A673 (cell line): ENCODE results near the gene BRSK1. TPM values are rescaled to one million over a fixed set of nuclear protein-coding genes. Genes with fewer than 3 reads are reported as not detected.

Experiments used
- BruUV-seq: library from RNA; stranded (reverse); fragments of 400-500 nt; replicated peaks from 2 replicates; lab custom pipeline; 2021; lab: Mats Ljungman, UMichigan
- CTCF ChIA-PET: fragments of 300-600 bp; sonication (Branson Sonifier 250); formaldehyde crosslinking; loops from one replicate; lab custom pipeline; 2022; ENCODE audit warnings: antibody characterized with exemption; lab: Charles Lee
- POLR2A ChIA-PET: fragments of 300-600 bp; sonication (Branson Sonifier 250); formaldehyde crosslinking; loops from one replicate; lab custom pipeline; 2022; ENCODE audit warnings: antibody characterized with exemption; ENCODE audit not compliant: low non-redundant PET; lab: Charles Lee
- DNase-seq: peaks from one replicate; pipeline ENCODE4 v3.0.0-alpha.2; 2015; ENCODE audit warnings: low spot score
- H3K27ac ChIP-seq: fragments of 200-600 bp; sonication (generic); 2 replicates; pipeline ENCODE4 v1.5.1; 2016; ENCODE audit warnings: mixed run types, low read depth, mild to moderate bottlenecking, mixed read lengths, antibody characterized with exemption, low read length; ENCODE audit not compliant: poor library complexity, severe bottlenecking
- H3K27me3 ChIP-seq: fragments of 200-600 bp; sonication (generic); replicated peaks from 2 replicates; pipeline ENCODE4 v1.6.1; 2017; ENCODE audit warnings: mixed run types, low read depth, mild to moderate bottlenecking, mixed read lengths, antibody characterized with exemption, low read length; ENCODE audit not compliant: insufficient read depth, poor library complexity
- H3K36me3 ChIP-seq: fragments of 200-600 bp; sonication (generic); 2 replicates; pipeline ENCODE4 v1.6.1; 2016; ENCODE audit warnings: mixed run types, mild to moderate bottlenecking, mixed read lengths, antibody characterized with exemption, low read length; ENCODE audit not compliant: insufficient read depth, poor library complexity, severe bottlenecking
- H3K4me1 ChIP-seq: fragments of 200-600 bp; sonication (generic); 2 replicates; pipeline ENCODE4 v1.6.1; 2017; ENCODE audit warnings: mixed run types, mild to moderate bottlenecking, mixed read lengths, antibody characterized with exemption, low read length; ENCODE audit not compliant: insufficient read depth, poor library complexity, severe bottlenecking
- H3K4me3 ChIP-seq: fragments of 200-600 bp; sonication (generic); 2 replicates; pipeline ENCODE4 v1.5.1; 2016; ENCODE audit warnings: low read depth, mixed run types, mild to moderate bottlenecking, mixed read lengths, low read length; ENCODE audit not compliant: poor library complexity, severe bottlenecking
- H3K9me3 ChIP-seq: fragments of 200-600 bp; sonication (generic); 2 replicates; pipeline ENCODE4 v1.6.1; 2016; ENCODE audit warnings: mixed run types, low read depth, mild to moderate bottlenecking, mixed read lengths, antibody characterized with exemption, low read length; ENCODE audit not compliant: poor library complexity, severe bottlenecking
- EZH2 ChIP-seq: fragments of 200-600 bp; sonication (generic); IDR thresholded peaks from 2 replicates; pipeline ENCODE4 v1.6.1; 2017; ENCODE audit warnings: borderline replicate concordance, low read depth, mild to moderate bottlenecking, mixed read lengths, antibody characterized with exemption, low read length; ENCODE audit not compliant: poor library complexity, severe bottlenecking
- intact Hi-C: fragments of 100-400 bp; cut with micrococcal nuclease; formaldehyde crosslinking; loops from one replicate; pipeline ENCODE4 v1.10.0; 2022; ENCODE audit not compliant: unreplicated experiment
- total RNA-seq: library from RNA; stranded (reverse); gene quantifications from 2 replicates; pipeline ENCODE4 v1.2.3, GENCODE V29; 2021
- TF ChIP-seq, protein P1 (sequence below): fragments of 300-800, 200-600 bp; sonication (generic); conservative IDR thresholded peaks from 2 replicates; pipeline ENCODE4 v1.5.1; 2017; ENCODE audit warnings: low read depth, mild to moderate bottlenecking, antibody characterized with exemption, low read length, moderate library complexity, mixed read lengths

BRSK1 gene
- total RNA-seq, 1 experiment from 2014 or later, result 30.5 TPM

DNA sequence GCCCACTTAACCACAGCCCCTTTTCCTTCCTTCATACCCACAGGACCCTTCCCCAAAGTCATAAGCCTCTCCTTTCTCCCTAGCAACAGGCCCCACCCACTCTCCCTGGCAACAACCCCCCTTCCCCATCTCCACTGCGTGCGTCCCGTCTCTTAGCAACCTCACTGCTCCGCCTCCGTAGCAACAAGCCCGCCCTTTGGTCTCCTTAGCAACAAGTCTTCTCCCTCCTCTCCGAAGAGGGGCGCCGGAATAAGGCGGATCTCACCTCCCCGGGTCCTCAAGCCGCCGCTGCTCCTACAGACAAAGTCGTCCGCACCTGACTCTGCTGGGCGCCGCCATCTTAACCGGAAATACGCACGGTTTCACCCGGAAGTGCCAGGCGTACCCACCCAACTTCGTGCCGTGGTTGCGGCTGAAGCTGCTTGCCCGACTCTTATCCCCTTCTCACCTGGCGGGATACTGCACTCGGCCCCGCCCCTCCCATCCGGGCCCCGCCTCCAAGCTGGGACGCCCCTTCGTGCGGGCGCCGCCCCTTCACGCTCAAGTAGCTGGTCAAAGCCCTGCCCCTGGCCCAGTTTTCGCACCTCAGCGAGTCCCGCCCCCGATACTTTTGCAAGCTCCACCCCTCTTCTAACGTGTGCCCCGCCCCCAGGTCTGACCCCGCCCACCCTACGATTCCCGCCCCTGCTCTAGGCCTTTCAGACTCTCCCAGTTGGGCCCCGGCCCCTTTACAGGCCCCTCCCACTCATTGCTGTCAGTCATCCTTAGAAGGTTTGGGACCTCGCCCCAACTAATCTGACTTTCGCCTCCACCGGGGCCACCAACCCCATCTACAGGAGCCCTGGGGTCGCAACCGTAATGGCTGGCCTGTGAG, 3.8 kb upstream of the BRSK1 start, which contains the start of gene HSPBP1:
HSPBP1 (minus strand) TSS at position 341 of the 874 bp plus-strand sequence. CDS start 502 bp downstream, outside the sequence.
- no peaks in the 10 kb centered on the region for H3K9me3 ChIP-seq
- CTCF ChIA-PET, result interaction anchor here (0.5 to 0.9 kb wide), 2 partner anchors 21 to 80 kb away, joined by 4 to 12 read pairs; no protein-coding TSS in a partner anchor
- peaks cover 12% of the 10 kb centered on the region for H3K4me1 ChIP-seq
- H3K36me3 ChIP-seq, result peaks cover 4% of the 10 kb centered on the region
- peak; percentile 98 for DNase-seq
- H3K4me3 ChIP-seq, result peak within 1 kb of the TSS; percentile 74
- POLR2A ChIA-PET, result interaction anchor here (0.5 to 0.6 kb wide), 2 partner anchors 21 to 108 kb away, joined by 3 to 11 read pairs; no protein-coding TSS in a partner anchor
- H3K27ac ChIP-seq, result peak within 1 kb of the TSS; percentile 84
- H3K27me3 ChIP-seq, result no peaks in the 10 kb centered on the region
- intact Hi-C loops, result no loop called here
- no TSS peak for BruUV-seq
- no peak for TF ChIP-seq EZH2
- TF ChIP-seq, protein P1, sequence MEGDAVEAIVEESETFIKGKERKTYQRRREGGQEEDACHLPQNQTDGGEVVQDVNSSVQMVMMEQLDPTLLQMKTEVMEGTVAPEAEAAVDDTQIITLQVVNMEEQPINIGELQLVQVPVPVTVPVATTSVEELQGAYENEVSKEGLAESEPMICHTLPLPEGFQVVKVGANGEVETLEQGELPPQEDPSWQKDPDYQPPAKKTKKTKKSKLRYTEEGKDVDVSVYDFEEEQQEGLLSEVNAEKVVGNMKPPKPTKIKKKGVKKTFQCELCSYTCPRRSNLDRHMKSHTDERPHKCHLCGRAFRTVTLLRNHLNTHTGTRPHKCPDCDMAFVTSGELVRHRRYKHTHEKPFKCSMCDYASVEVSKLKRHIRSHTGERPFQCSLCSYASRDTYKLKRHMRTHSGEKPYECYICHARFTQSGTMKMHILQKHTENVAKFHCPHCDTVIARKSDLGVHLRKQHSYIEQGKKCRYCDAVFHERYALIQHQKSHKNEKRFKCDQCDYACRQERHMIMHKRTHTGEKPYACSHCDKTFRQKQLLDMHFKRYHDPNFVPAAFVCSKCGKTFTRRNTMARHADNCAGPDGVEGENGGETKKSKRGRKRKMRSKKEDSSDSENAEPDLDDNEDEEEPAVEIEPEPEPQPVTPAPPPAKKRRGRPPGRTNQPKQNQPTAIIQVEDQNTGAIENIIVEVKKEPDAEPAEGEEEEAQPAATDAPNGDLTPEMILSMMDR, result no peak

DNA sequence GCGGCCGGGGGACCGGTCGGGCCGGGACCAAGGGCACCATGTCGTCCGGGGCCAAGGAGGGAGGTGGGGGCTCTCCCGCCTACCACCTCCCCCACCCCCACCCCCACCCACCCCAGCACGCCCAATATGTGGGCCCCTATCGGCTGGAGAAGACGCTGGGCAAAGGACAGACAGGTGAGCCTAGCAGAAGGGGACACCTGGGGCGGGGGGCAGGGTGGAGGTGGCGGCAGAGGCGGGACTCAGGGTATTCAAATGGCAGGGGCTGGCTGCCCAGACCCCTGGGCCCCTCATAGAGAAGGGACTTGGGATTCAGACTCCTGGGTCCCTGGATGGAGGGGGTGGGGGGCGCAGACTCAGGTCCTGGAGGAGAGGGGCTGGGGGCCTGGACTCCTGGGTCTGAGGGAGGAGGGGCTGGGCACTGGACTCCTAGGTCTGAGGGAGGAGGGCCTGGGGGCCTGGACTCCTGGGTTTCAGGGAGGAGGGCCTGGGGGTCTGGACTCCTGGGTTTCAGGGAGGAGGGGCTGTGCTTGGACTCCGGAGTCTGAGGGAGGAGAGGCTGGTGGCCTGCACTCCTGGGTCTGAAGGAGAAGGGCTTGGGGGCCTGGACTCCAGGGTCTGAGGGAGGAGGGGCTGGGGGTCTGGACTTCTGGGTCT, 735 bp downstream of the BRSK1 start:
- BruUV-seq, result no TSS peak
- Histone ChIP-seq H3K4me1 (peaks cover 12% of the 10 kb centered on the region), H3K27ac (peak overlapping the region; percentile 76), H3K36me3 (peaks cover 14% of the 10 kb centered on the region), H3K9me3 (no peaks in the 10 kb centered on the region), H3K4me3 (peak overlapping the region; percentile 66), H3K27me3 (no peaks in the 10 kb centered on the region)
- no peak for TF ChIP-seq EZH2
- TF ChIP-seq, protein P1, result no peak
- DNase-seq, result no peak
- intact Hi-C loops, result no loop called here
- CTCF ChIA-PET, result no interaction called here
- POLR2A ChIA-PET, result no interaction called here

DNA sequence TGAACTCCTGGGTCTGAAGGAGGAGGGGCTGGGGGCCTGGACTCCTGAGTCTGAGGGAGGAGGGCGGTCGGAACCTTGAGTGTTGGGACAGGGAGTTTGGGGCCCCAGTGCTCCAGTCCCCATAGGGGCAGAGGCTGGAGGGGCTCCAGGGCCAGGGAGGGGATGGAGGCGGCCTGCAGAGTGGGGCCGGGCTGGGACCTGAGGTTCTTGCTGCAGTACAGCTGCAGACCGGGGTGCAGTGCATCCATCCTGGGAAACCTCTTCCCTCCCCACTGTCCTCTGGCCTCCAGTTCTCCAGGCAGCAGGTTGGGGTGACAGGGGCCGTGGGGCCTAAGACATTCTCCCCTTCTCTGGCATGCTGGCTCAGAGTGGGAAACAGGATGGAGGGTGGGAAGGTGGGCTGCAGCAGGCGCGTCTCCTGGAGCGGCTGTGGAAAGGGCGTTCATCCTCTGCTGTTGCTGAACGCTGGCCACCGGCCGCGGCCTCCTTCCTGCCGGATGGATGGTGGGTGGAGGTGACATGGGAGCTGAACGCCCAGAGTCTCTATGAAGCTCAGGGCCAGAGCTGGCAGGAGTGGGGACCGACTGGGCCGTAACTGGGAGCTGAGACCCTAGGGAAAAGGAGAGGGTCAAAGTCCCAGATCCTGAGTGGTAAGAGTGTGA, 1.6 kb downstream of the BRSK1 start:
- intact Hi-C loops, result no loop called here
- CTCF ChIA-PET, result no interaction called here
- POLR2A ChIA-PET, result no interaction called here
- BruUV-seq, result no TSS peak
- peaks cover 11% of the 10 kb centered on the region for H3K4me1 ChIP-seq
- no peaks in the 10 kb centered on the region for H3K27me3 ChIP-seq
- peaks cover 22% of the 10 kb centered on the region for H3K36me3 ChIP-seq
- DNase-seq, result no peak
- no peaks in the 10 kb centered on the region for H3K9me3 ChIP-seq
- peak overlapping the region; percentile 76 for H3K27ac ChIP-seq
- TF ChIP-seq, protein P1, result no peak
- no peak for TF ChIP-seq EZH2
- H3K4me3 ChIP-seq, result peak overlapping the region; percentile 66
